COR-L47 (cell line): ENCODE data around the gene MAEL.
"Not testable (repeated sequence)": the region's sequence is repeated elsewhere in the genome, so short reads cannot be mapped to it uniquely, and the experiment has no call there.

Experiments used
- DNase-seq: peaks from one replicate; lab custom pipeline; 2025; lab: John Stamatoyannopoulos, UW

Gene MAEL

GRCh38 chr1:166978821-166979220, 10.3 kb upstream of the MAEL start:
- no peak for DNase-seq

- peak; percentile 83 for DNase-seq
Observed at GRCh38 chr1:166980383-166980782, 8.7 kb upstream of the MAEL start.

GRCh38 chr1:166980818-166981217, 8.3 kb upstream of the MAEL start:
- no peak for DNase-seq

- no peak for DNase-seq
Observed at GRCh38 chr1:166981589-166981988, 7.5 kb upstream of the MAEL start.

GRCh38 chr1:166999075-166999474, 10.0 kb downstream of the MAEL start:
- no peak for DNase-seq

GRCh38 chr1:166999500-167000055, 10.5 kb downstream of the MAEL start:
- no peak for DNase-seq

GRCh38 chr1:167000546-167000945, 11.5 kb downstream of the MAEL start:
- no peak for DNase-seq

- no peak for DNase-seq
Observed at GRCh38 chr1:167002354-167002753, 13.3 kb downstream of the MAEL start.

- no peak for DNase-seq
Observed at GRCh38 chr1:167003711-167004110, 14.6 kb downstream of the MAEL start.

- no peak for DNase-seq
Observed at GRCh38 chr1:167011560-167012191, 22.6 kb downstream of the MAEL start.

GRCh38 chr1:167012570-167012969, 23.5 kb downstream of the MAEL start:
- no peak for DNase-seq

- no peak for DNase-seq
Observed at GRCh38 chr1:167013108-167013929, 24.2 kb downstream of the MAEL start.

- DNase-seq, result no peak
Observed at GRCh38 chr1:167016100-167016750, 27.1 kb downstream of the MAEL start.

- DNase-seq, result no peak
Observed at GRCh38 chr1:167022384-167022783, 33.3 kb downstream of the MAEL start.

GRCh38 chr1:167029553-167029952, 40.5 kb downstream of the MAEL start:
- DNase-seq, result not testable (repeated sequence)

- DNase-seq, result no peak
Observed at GRCh38 chr1:167033646-167034045, 44.6 kb downstream of the MAEL start.

- peak; percentile 96 for DNase-seq
Observed at GRCh38 chr1:167043752-167044488, 54.8 kb downstream of the MAEL start.

- DNase-seq, result no peak
Observed at GRCh38 chr1:167051907-167052306, 62.8 kb downstream of the MAEL start.

GRCh38 chr1:167052389-167052788, 63.3 kb downstream of the MAEL start:
- peak; percentile 22 for DNase-seq

- DNase-seq, result no peak
Observed at GRCh38 chr1:167054531-167054930, 65.5 kb downstream of the MAEL start.

GRCh38 chr1:167054946-167055630, 66.0 kb downstream of the MAEL start:
- DNase-seq, result no peak
